Neutrophil (primary cell): ENCODE results near the gene STX10.
A peak's percentile ranks its signal among the peaks of the same experiment; 100 is the strongest.
"Not testable (repeated sequence)": the region's sequence is repeated elsewhere in the genome, so short reads cannot be mapped to it uniquely, and the experiment has no call there.

Source experiments
- H3K27ac ChIP-seq: fragments of 200-600 bp; sonication (generic); 2 replicates; pipeline ENCODE4 v1.5.1; 2016; ENCODE audit warnings: mild to moderate bottlenecking, moderate library complexity
- H3K27me3 ChIP-seq: fragments of 200-600 bp; sonication (generic); 2 replicates; pipeline ENCODE4 v1.6.0; 2016; ENCODE audit warnings: mild to moderate bottlenecking
- H3K36me3 ChIP-seq: fragments of 200-600 bp; sonication (generic); 2 replicates; pipeline ENCODE4 v1.5.1; 2017
- H3K4me1 ChIP-seq, 2 experiments: fragments of 200-600 bp in 1 of 2; sonication (generic) in 1 of 2; 1 replicate in 1 of 2; 2 replicates in 1 of 2; pipeline versions ENCODE4 v1.5.1 to v1.6.1; 2013 to 2016; ENCODE audit warnings: low read depth in 1 of 2, low read length in 1 of 2, mild to moderate bottlenecking in 1 of 2, moderate library complexity in 1 of 2; ENCODE audit not compliant: control insufficient read depth in 1 of 2, insufficient read depth in 1 of 2
- H3K4me3 ChIP-seq, 2 experiments: fragments of 200-600 bp in 1 of 2; sonication (generic) in 1 of 2; 1 replicate in 1 of 2; 2 replicates in 1 of 2; pipeline ENCODE4 v1.5.1; 2013 to 2016; ENCODE audit warnings: low read depth in 1 of 2, low read length in 1 of 2, mild to moderate bottlenecking in 1 of 2, moderate library complexity in 1 of 2
- H3K9me3 ChIP-seq: fragments of 200-600 bp; sonication (generic); 2 replicates; pipeline ENCODE4 v1.5.1; 2016
- TF ChIP-seq, protein P1 (sequence below): fragments of 200-600 bp; sonication (generic); IDR thresholded peaks from 2 replicates; pipeline ENCODE4 v1.5.1; 2016; ENCODE audit warnings: antibody characterized with exemption

The STX10 gene

GRCh38 chr19:13149628-13150186 lies 468 bp downstream of the STX10 start:
- TF ChIP-seq, protein P1, sequence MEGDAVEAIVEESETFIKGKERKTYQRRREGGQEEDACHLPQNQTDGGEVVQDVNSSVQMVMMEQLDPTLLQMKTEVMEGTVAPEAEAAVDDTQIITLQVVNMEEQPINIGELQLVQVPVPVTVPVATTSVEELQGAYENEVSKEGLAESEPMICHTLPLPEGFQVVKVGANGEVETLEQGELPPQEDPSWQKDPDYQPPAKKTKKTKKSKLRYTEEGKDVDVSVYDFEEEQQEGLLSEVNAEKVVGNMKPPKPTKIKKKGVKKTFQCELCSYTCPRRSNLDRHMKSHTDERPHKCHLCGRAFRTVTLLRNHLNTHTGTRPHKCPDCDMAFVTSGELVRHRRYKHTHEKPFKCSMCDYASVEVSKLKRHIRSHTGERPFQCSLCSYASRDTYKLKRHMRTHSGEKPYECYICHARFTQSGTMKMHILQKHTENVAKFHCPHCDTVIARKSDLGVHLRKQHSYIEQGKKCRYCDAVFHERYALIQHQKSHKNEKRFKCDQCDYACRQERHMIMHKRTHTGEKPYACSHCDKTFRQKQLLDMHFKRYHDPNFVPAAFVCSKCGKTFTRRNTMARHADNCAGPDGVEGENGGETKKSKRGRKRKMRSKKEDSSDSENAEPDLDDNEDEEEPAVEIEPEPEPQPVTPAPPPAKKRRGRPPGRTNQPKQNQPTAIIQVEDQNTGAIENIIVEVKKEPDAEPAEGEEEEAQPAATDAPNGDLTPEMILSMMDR = no peak
- peaks cover 49 to 58% of the 10 kb centered on the region in 2 experiments for H3K4me1 ChIP-seq
- peak overlapping the region; percentile 91 to 94 for H3K4me3 ChIP-seq
- no peaks in the 10 kb centered on the region for H3K27me3 ChIP-seq
- peaks cover 20% of the 10 kb centered on the region for H3K36me3 ChIP-seq
- peak overlapping the region; percentile 96 for H3K27ac ChIP-seq
- no peaks in the 10 kb centered on the region for H3K9me3 ChIP-seq

GRCh38 chr19:13149173-13149627 lies 975 bp downstream of the STX10 start:
- H3K9me3 ChIP-seq, H3K27me3 ChIP-seq: not testable (repeated sequence)
- Histone ChIP-seq H3K4me3 (peak overlapping the region; percentile 91 to 94), H3K36me3 (peaks cover 25% of the 10 kb centered on the region), H3K27ac (peak overlapping the region; percentile 96), H3K4me1 (peaks cover 49 to 62% of the 10 kb centered on the region in 2 experiments)

- TF ChIP-seq, protein P1 = no peak
- Histone ChIP-seq H3K36me3 (peaks cover 46% of the 10 kb centered on the region), H3K27me3 (no peaks in the 10 kb centered on the region), H3K4me1 (peaks cover 46 to 59% of the 10 kb centered on the region in 2 experiments), H3K9me3 (no peaks in the 10 kb centered on the region), H3K27ac (peak overlapping the region; percentile 96), H3K4me3 (peak overlapping the region; percentile 91 to 94)
Measured at GRCh38 chr19:13146763-13147563, 3.2 kb downstream of the STX10 start.

DNA sequence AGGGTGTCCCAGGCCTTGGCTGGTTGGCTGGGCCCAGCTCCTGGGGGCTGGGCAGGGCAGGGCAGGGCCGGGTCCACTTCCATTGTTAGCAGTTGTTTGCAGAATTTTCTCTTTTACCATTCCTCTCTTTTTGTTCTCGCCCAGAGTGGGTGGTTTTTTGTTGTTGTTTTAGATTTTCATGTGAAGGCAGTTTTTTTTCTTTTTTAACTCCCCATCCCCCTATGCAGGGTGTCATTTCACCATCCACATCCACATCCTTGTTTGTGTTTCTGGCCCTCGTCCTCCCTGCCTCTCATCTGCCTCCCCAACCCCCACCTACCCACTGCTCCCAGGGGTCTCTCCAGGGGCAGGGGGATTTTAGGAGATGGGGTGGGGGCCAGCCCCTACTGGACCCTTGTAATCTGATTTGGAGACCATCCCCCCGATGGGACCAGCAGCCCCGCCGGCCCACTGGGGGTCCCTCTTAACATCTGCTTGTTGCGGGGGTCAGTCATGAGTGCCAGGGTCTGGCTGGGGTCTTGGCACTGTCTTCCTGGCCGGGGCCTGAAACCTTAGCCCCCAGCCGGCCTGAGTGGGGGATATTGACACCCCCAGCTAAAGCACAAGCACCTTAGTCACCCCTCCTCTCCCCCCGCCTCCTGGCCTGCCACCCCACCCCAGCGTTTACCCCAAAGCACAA lies 10.4 kb downstream of the STX10 start:
- Histone ChIP-seq H3K9me3 (no peaks in the 10 kb centered on the region), H3K27me3 (no peaks in the 10 kb centered on the region), H3K27ac (peak overlapping the region; percentile 72), H3K36me3 (peaks cover 94% of the 10 kb centered on the region), H3K4me1 (peaks cover 20% of the 10 kb centered on the region in 2 experiments), H3K4me3 (no peak overlapping the region)
- TF ChIP-seq, protein P1 = no peak

- Histone ChIP-seq H3K27ac (peak overlapping the region; percentile 72), H3K36me3 (peaks cover 85% of the 10 kb centered on the region), H3K4me1 (peaks cover 14 to 20% of the 10 kb centered on the region in 2 experiments), H3K27me3 (no peaks in the 10 kb centered on the region), H3K4me3 (no peak overlapping the region), H3K9me3 (no peaks in the 10 kb centered on the region)
- TF ChIP-seq, protein P1 = no peak
Measured at GRCh38 chr19:13138916-13139198, 11.3 kb downstream of the STX10 start.
